HepG2 (cell line): ENCODE results near the gene ESF1. TPM values are rescaled to one million over a fixed set of nuclear protein-coding genes. Genes with fewer than 3 reads are reported as not detected.
A peak's percentile ranks its signal among the peaks of the same experiment; 100 is the strongest.

ENCODE experiments used
- ARID5B ChIP-seq: IDR thresholded peaks from 2 replicates; pipeline ENCODE4 v1.4.0; 2020; ENCODE audit warnings: mild to moderate bottlenecking, missing genetic modification reagents
- ARNTL ChIP-seq: sonication (generic); formaldehyde crosslinking; IDR thresholded peaks from 2 replicates; pipeline ENCODE4 v1.4.0; 2020; ENCODE audit warnings: mild to moderate bottlenecking, missing genetic modification reagents
- DMAP1 ChIP-seq: IDR thresholded peaks from 2 replicates; pipeline ENCODE4 v1.6.1; 2016
- FOXA1 ChIP-seq, 2 experiments: fragments of 450-650 bp in 1 of 2; sonication (generic) in 1 of 2; formaldehyde crosslinking in 1 of 2; IDR thresholded peaks; 2 replicates each; pipeline versions ENCODE4 v1.4.0 to v1.6.1; 2016 to 2020; ENCODE audit warnings: missing genetic modification reagents in 1 of 2
- FOXA3 ChIP-seq: IDR thresholded peaks from 2 replicates; pipeline ENCODE4 v1.6.1; 2016; ENCODE audit warnings: missing genetic modification reagents, missing compliant biosample characterization
- FOXK1 ChIP-seq: sonication (generic); formaldehyde crosslinking; IDR thresholded peaks from 2 replicates; pipeline ENCODE4 v1.4.0; 2020; ENCODE audit warnings: low read depth, missing genetic modification reagents, borderline replicate concordance
- HMGXB4 ChIP-seq, 2 experiments: sonication (generic) in 1 of 2; formaldehyde crosslinking in 1 of 2; IDR thresholded peaks; 2 replicates each; pipeline versions ENCODE4 v1.4.0 to v1.6.1; 2018 to 2020; ENCODE audit warnings: missing genetic modification reagents in 2 of 2, borderline replicate concordance in 1 of 2, low read depth in 1 of 2, mild to moderate bottlenecking in 1 of 2, missing biosample characterization in 1 of 2
- KAT8 ChIP-seq: IDR thresholded peaks from 2 replicates; pipeline ENCODE4 v1.6.1; 2016; ENCODE audit warnings: missing genetic modification reagents, missing compliant biosample characterization
- MAFK ChIP-seq, 2 experiments: IDR thresholded peaks in 1 of 2; conservative IDR thresholded peaks in 1 of 2; 2 replicates each; pipeline ENCODE4 v1.6.1; 2011; ENCODE audit warnings: improper control_type of control experiment in 2 of 2, low read length in 2 of 2
- MIXL1 ChIP-seq: IDR thresholded peaks from 2 replicates; pipeline ENCODE4 v1.6.1; 2016
- MXD4 ChIP-seq: IDR thresholded peaks from 2 replicates; pipeline ENCODE4 v1.6.1; 2016; ENCODE audit warnings: mild to moderate bottlenecking, missing biosample characterization, missing genetic modification reagents
- NFE2 ChIP-seq: sonication (generic); formaldehyde crosslinking; IDR thresholded peaks from 2 replicates; pipeline ENCODE4 v1.4.0; 2020; ENCODE audit warnings: missing genetic modification reagents
- NFE2L2 ChIP-seq: fragments of 150-350 bp; IDR thresholded peaks from 2 replicates; pipeline ENCODE4 v1.6.1; 2014; ENCODE audit warnings: low read length
- RORA ChIP-seq: sonication (generic); formaldehyde crosslinking; IDR thresholded peaks from 2 replicates; pipeline ENCODE4 v1.5.0; 2020; ENCODE audit warnings: mild to moderate bottlenecking, missing genetic modification reagents, moderate library complexity
- SIX1 ChIP-seq: sonication (generic); formaldehyde crosslinking; IDR thresholded peaks from 2 replicates; pipeline ENCODE4 v1.4.0; 2020; ENCODE audit warnings: missing genetic modification reagents, borderline replicate concordance
- SP5 ChIP-seq: IDR thresholded peaks from 2 replicates; pipeline ENCODE4 v1.6.1; 2016; ENCODE audit warnings: low read depth, borderline replicate concordance
- THAP11 ChIP-seq: IDR thresholded peaks from 2 replicates; pipeline ENCODE4 v1.6.1; 2016; ENCODE audit warnings: missing biosample characterization, missing genetic modification reagents
- THRA ChIP-seq: sonication (generic); formaldehyde crosslinking; IDR thresholded peaks from 2 replicates; pipeline ENCODE4 v1.4.0; 2020; ENCODE audit warnings: missing genetic modification reagents, borderline replicate concordance
- YY1 ChIP-seq: IDR thresholded peaks from 2 replicates; pipeline ENCODE4 v1.6.1; 2011; ENCODE audit warnings: low read length, low read depth, moderate library complexity, mild to moderate bottlenecking; ENCODE audit not compliant: insufficient read depth, insufficient replicate concordance
- ZMYM4 ChIP-seq: sonication (generic); formaldehyde crosslinking; IDR thresholded peaks from 2 replicates; pipeline ENCODE4 v1.8.1; 2023; ENCODE audit warnings: mild to moderate bottlenecking, missing genetic modification reagents
- ZNF124 ChIP-seq: sonication (generic); formaldehyde crosslinking; IDR thresholded peaks from 2 replicates; pipeline ENCODE4 v1.4.0; 2020; ENCODE audit warnings: missing genetic modification reagents
- ZNF619 ChIP-seq: sonication (generic); formaldehyde crosslinking; IDR thresholded peaks from 2 replicates; pipeline ENCODE4 v1.4.0; 2020; ENCODE audit warnings: mild to moderate bottlenecking, missing genetic modification reagents
- ZNF720 ChIP-seq: sonication (generic); formaldehyde crosslinking; IDR thresholded peaks from 2 replicates; pipeline ENCODE4 v1.4.0; 2020; ENCODE audit warnings: missing genetic modification reagents
- polyA plus RNA-seq, 8 experiments: library from polyadenylated mRNA; depleted of rRNA in 3 of 8; stranded (reverse) in 7 of 8; unstranded in 1 of 8; fragments of >200 nt; fragmentation: Illumina TruSeq in 4 of 8; extraction: Trizol in 4 of 8; gene quantifications; 2 replicates each; pipeline versions ENCODE4 v1.2.1 to v1.2.3, GENCODE V29; 2011 to 2016; ENCODE audit warnings: low read depth in 4 of 8, missing spikeins in 1 of 8, mixed read lengths in 1 of 8; ENCODE audit not compliant: insufficient read depth in 1 of 8
- total RNA-seq, 5 experiments: library from RNA; depleted of rRNA; stranded (reverse); fragments of >200 nt; fragmentation: Illumina TruSeq; extraction: Trizol; gene quantifications; 2 replicates each; pipeline ENCODE4 v1.2.3, GENCODE V29; 2016; ENCODE audit warnings: low read depth in 1 of 5

ESF1 gene
- total and polyA plus RNA-seq, 2 of the 13 experiments (the other 11 are each of a cell fraction or from before 2014, with no cell fraction given): 7.3 to 66.9 TPM

- TF ChIP-seq HMGXB4 (CRISPR knock-in tag; IDR thresholded peaks at IDR 0.05; ENCODE audit: borderline replicate concordance in 1 of 2, low read depth in 1 of 2) (peak in 1 of 2 experiments; percentile 61; a peak in 1 of 4 replicates), SP5 (CRISPR knock-in tag) (0 out of 2 replicates have a peak, but pooled peaks have one; percentile 33), ZNF124 (CRISPR knock-in tag) (0 out of 2 replicates have a peak, but pooled peaks have one; percentile 61), THAP11 (CRISPR knock-in tag) (peak; percentile 65), NFE2L2 (no peak), RORA (CRISPR knock-in tag) (no peak), MXD4 (CRISPR knock-in tag) (peak; percentile 54; the same call in 1 of the 2 replicates), DMAP1 (peak; percentile 48; the same call in 1 of the 2 replicates), SIX1 (peak; percentile 38; the same call in 1 of the 2 replicates), ZMYM4 (CRISPR knock-in tag) (peak; percentile 84), ARNTL (CRISPR knock-in tag) (peak; percentile 17; the same call in 1 of the 2 replicates), THRA (peak; percentile 47; the same call in 1 of the 2 replicates), KAT8 (CRISPR knock-in tag) (peak; percentile 71), ZNF619 (0 out of 2 replicates have a peak, but pooled peaks have one; percentile 43), FOXA3 (CRISPR knock-in tag) (peak; percentile 91), NFE2 (CRISPR knock-in tag) (no peak), ZNF720 (CRISPR knock-in tag) (no peak), YY1 (peak; percentile 28), ARID5B (peak; percentile 90), FOXA1 (IDR thresholded peaks at IDR 0.05) (no peak), FOXA1 (CRISPR knock-in tag; IDR thresholded peaks at IDR 0.05) (peak; percentile 74), MIXL1 (peak; percentile 67; the same call in 1 of the 2 replicates), MAFK (conservative IDR thresholded peaks at IDR 0.05 in 1 of 2, IDR thresholded peaks at IDR 0.05 in 1 of 2; ENCODE audit: low read length in 2 of 2) (no peak), FOXK1 (CRISPR knock-in tag) (peak; percentile 84)
Observed at GRCh38 chr20:13692802-13693736, 91.7 kb downstream of the ESF1 start (continued).
